Measurements from ENCODE around the gene LRP1B. TPM values are rescaled to one million over a fixed set of nuclear protein-coding genes. Genes with fewer than 3 reads are reported as not detected.

Gene LRP1B
- total RNA-seq, 2 donors from 2014 or later, result 0.91 to 1.2 TPM

GRCh38 chr2:142044197-142044596, 86.6 kb downstream of the LRP1B start:
- TF ChIP-seq CTCF (IDR thresholded peaks at IDR 0.05) (no peak), POLR2A (IDR thresholded peaks at IDR 0.05) (no peak), POLR2AphosphoS5 (IDR thresholded peaks at IDR 0.05) (no peak)
- Histone ChIP-seq H3K27me3 (replicated peaks; ENCODE audit: insufficient read depth) (no peaks in the 10 kb centered on the region), H3K4me1 (replicated peaks) (no peaks in the 10 kb centered on the region), H3K27ac (no peak overlapping the region), H3K4me3 (no peak overlapping the region), H3K36me3 (no peaks in the 10 kb centered on the region), H3K9me3 (no peaks in the 10 kb centered on the region)
- 77% methylated on average over 3 of the region's 3 CpGs for WGBS
- intact Hi-C loops (cut with DNase I), result no loop called here
- no peak for DNase-seq (ENCODE audit: low spot score)

GRCh38 chr2:142042536-142043199, 88.1 kb downstream of the LRP1B start:
- Histone ChIP-seq H3K4me1 (replicated peaks) (no peaks in the 10 kb centered on the region), H3K27ac (no peak overlapping the region), H3K36me3 (no peaks in the 10 kb centered on the region), H3K27me3 (replicated peaks; ENCODE audit: insufficient read depth) (no peaks in the 10 kb centered on the region), H3K4me3 (no peak overlapping the region), H3K9me3 (no peaks in the 10 kb centered on the region)
- intact Hi-C loops (cut with DNase I), result no loop called here
- WGBS, result 94% methylated on average over 1 of the region's 1 CpG
- no peak for DNase-seq (ENCODE audit: low spot score)
- no peak for TF ChIP-seq POLR2A (IDR thresholded peaks at IDR 0.05)
- TF ChIP-seq POLR2AphosphoS5 (IDR thresholded peaks at IDR 0.05), result no peak
- no peak for TF ChIP-seq CTCF (IDR thresholded peaks at IDR 0.05)

- no peaks in the 10 kb centered on the region for H3K9me3 ChIP-seq
- no peak overlapping the region for H3K27ac ChIP-seq
- no peak for DNase-seq (ENCODE audit: low spot score)
- 79% methylated on average over 6 of the region's 6 CpGs for WGBS
- TF ChIP-seq CTCF (IDR thresholded peaks at IDR 0.05) (no peak), POLR2A (IDR thresholded peaks at IDR 0.05) (no peak), POLR2AphosphoS5 (IDR thresholded peaks at IDR 0.05) (no peak)
- H3K4me1 ChIP-seq (replicated peaks), result no peaks in the 10 kb centered on the region
- H3K27me3 ChIP-seq (replicated peaks; ENCODE audit: insufficient read depth), result no peaks in the 10 kb centered on the region
- no peak overlapping the region for H3K4me3 ChIP-seq
- H3K36me3 ChIP-seq, result no peaks in the 10 kb centered on the region
- intact Hi-C loops (cut with DNase I), result no loop called here
Measured at GRCh38 chr2:142041996-142042395, 88.8 kb downstream of the LRP1B start.

- no peak overlapping the region for H3K27ac ChIP-seq
- no peak overlapping the region for H3K4me3 ChIP-seq
Measured at GRCh38 chr2:142041105-142041504, 89.7 kb downstream of the LRP1B start.

More at GRCh38 chr2:142041105-142041504, 89.7 kb downstream of the LRP1B start:
- no peaks in the 10 kb centered on the region for H3K4me1 ChIP-seq (replicated peaks)
- intact Hi-C loops (cut with DNase I), result no loop called here
- WGBS, result 98% methylated on average over 1 of the region's 1 CpG
- no peaks in the 10 kb centered on the region for H3K9me3 ChIP-seq
- no peaks in the 10 kb centered on the region for H3K27me3 ChIP-seq (replicated peaks; ENCODE audit: insufficient read depth)
- DNase-seq (ENCODE audit: low spot score), result no peak
- no peaks in the 10 kb centered on the region for H3K36me3 ChIP-seq
- TF ChIP-seq POLR2AphosphoS5 (IDR thresholded peaks at IDR 0.05) (no peak), CTCF (IDR thresholded peaks at IDR 0.05) (no peak), POLR2A (IDR thresholded peaks at IDR 0.05) (no peak)
